Hindlimb muscle (tissue), 1 donor: Measurements from ENCODE around the gene SDHAF1. TPM values are rescaled to one million over a fixed set of nuclear protein-coding genes. Genes with fewer than 3 reads are reported as not detected.
"Not testable (repeated sequence)": the region's sequence is repeated elsewhere in the genome, so short reads cannot be mapped to it uniquely, and the experiment has no call there.

Experiments
- DNase-seq: peaks from one replicate; pipeline ENCODE4 v3.0.0-alpha.2; 2013
- polyA plus RNA-seq: library from polyadenylated mRNA; unstranded; fragments of 120-200 nt; gene quantifications from one replicate; pipeline ENCODE4 v1.2.1, GENCODE V29; 2013; ENCODE audit not compliant: insufficient read length

Gene SDHAF1
- polyA plus RNA-seq, 1 donor = 15.9 TPM

GRCh38 chr19:36023432-36023831 is 28.4 kb downstream of the SDHAF1 start:
- DNase-seq = no peak

GRCh38 chr19:36025541-36025940 is 30.6 kb downstream of the SDHAF1 start:
- no peak for DNase-seq

GRCh38 chr19:36026091-36026876 is 31.3 kb downstream of the SDHAF1 start:
- no peak for DNase-seq

GRCh38 chr19:36027696-36028095 is 32.7 kb downstream of the SDHAF1 start:
- DNase-seq = no peak

GRCh38 chr19:36028313-36029041 is 33.5 kb downstream of the SDHAF1 start:
- no peak for DNase-seq

- DNase-seq = no peak
Measured at GRCh38 chr19:36030264-36031148, 35.5 kb downstream of the SDHAF1 start.

GRCh38 chr19:36031308-36031707 is 36.3 kb downstream of the SDHAF1 start:
- no peak for DNase-seq

- DNase-seq = peak; percentile 83
Measured at GRCh38 chr19:36032251-36033104, 37.5 kb downstream of the SDHAF1 start, which contains the start of gene CLIP3. CLIP3 (minus strand) TSS chr19:36032873; CDS start chr19:36032357, 516 bp downstream.

GRCh38 chr19:36040495-36040894 is 45.5 kb downstream of the SDHAF1 start:
- DNase-seq = no peak

GRCh38 chr19:36041092-36041491 is 46.1 kb downstream of the SDHAF1 start:
- not testable (repeated sequence) for DNase-seq

GRCh38 chr19:36041831-36042230 is 46.8 kb downstream of the SDHAF1 start:
- no peak for DNase-seq

- DNase-seq = no peak
Measured at GRCh38 chr19:36043952-36044351, 49.0 kb downstream of the SDHAF1 start.

Other genes with a start within 250 kb of the SDHAF1 start
- 18.2 TPM for gene U2AF1L4, start 249.8 kb upstream of the SDHAF1 start, polyA plus RNA-seq
- 31.7 TPM for gene PSENEN, start 249.5 kb upstream of the SDHAF1 start, polyA plus RNA-seq
- 8.9 TPM for gene LIN37, start 246.6 kb upstream of the SDHAF1 start, polyA plus RNA-seq
- 816 TPM for gene HSPB6, start 238.2 kb upstream of the SDHAF1 start, polyA plus RNA-seq
- gene PROSER3, start 237.0 kb upstream of the SDHAF1 start, polyA plus RNA-seq = 16.3 TPM
- gene ARHGAP33, start 219.6 kb upstream of the SDHAF1 start, polyA plus RNA-seq = 19.9 TPM
- gene PRODH2, start 182.3 kb upstream of the SDHAF1 start, polyA plus RNA-seq = 0.12 TPM
- 0.71 TPM for gene NPHS1, start 142.7 kb upstream of the SDHAF1 start, polyA plus RNA-seq
- 0.31 TPM for gene KIRREL2, start 138.3 kb upstream of the SDHAF1 start, polyA plus RNA-seq
- 6.2 TPM for gene APLP1, start 126.6 kb upstream of the SDHAF1 start, polyA plus RNA-seq
- gene NFKBID, start 94.6 kb upstream of the SDHAF1 start, polyA plus RNA-seq = 2.1 TPM
- gene HCST, start 92.7 kb upstream of the SDHAF1 start, polyA plus RNA-seq = 8.3 TPM
- gene TYROBP, start 86.9 kb upstream of the SDHAF1 start, polyA plus RNA-seq = 25.8 TPM
- 8.6 TPM for gene LRFN3, start 58.8 kb upstream of the SDHAF1 start, polyA plus RNA-seq
- gene SYNE4, start 13.6 kb downstream of the SDHAF1 start, polyA plus RNA-seq = 0.27 TPM
- gene ALKBH6, start 19.0 kb downstream of the SDHAF1 start, polyA plus RNA-seq = 10.9 TPM
- gene CLIP3, start 37.7 kb downstream of the SDHAF1 start, polyA plus RNA-seq = 19.3 TPM
- 11.2 TPM for gene THAP8, start 59.1 kb downstream of the SDHAF1 start, polyA plus RNA-seq
- gene WDR62, start 59.7 kb downstream of the SDHAF1 start, polyA plus RNA-seq = 3.1 TPM
- gene OVOL3, start 116.0 kb downstream of the SDHAF1 start, polyA plus RNA-seq = not detected
- gene POLR2I, start 119.7 kb downstream of the SDHAF1 start, polyA plus RNA-seq = 55.2 TPM
- 93.2 TPM for gene TBCB, start 120.3 kb downstream of the SDHAF1 start, polyA plus RNA-seq
- gene CAPNS1, start 144.9 kb downstream of the SDHAF1 start, polyA plus RNA-seq = 542 TPM
- 221 TPM for gene COX7A1, start 157.3 kb downstream of the SDHAF1 start, polyA plus RNA-seq
- 6.7 TPM for gene ZNF565, start 219.5 kb downstream of the SDHAF1 start, polyA plus RNA-seq
- 58.6 TPM for gene ZNF146, start 219.9 kb downstream of the SDHAF1 start, polyA plus RNA-seq